HEK293 (cell line): Measurements from ENCODE around the gene EIF1.
A peak's percentile ranks its signal among the peaks of the same experiment; 100 is the strongest.

Experiments used
- CTCF ChIA-PET: fragments of 350-600 bp; formaldehyde crosslinking; extraction: SDS; loops from one replicate; lab custom pipeline; 2021; ENCODE audit warnings: antibody characterized with exemption; lab: Yijun Ruan, JAX
- POLR2A ChIA-PET: fragments of 300-600 bp; formaldehyde crosslinking; extraction: SDS; loops from one replicate; lab custom pipeline; 2020; ENCODE audit warnings: antibody characterized with exemption, inconsistent platforms; lab: Yijun Ruan, JAX
- H3K27ac ChIP-seq: fragments of 200-500 bp; sonication (Bioruptor generic); 2 replicates; pipeline ENCODE4 v1.5.1; 2014; ENCODE audit warnings: low read depth, low read length, control low read depth, inconsistent platforms; ENCODE audit errors: extremely low read depth
- H3K36me3 ChIP-seq, 2 experiments: fragments of 200-500 bp in 1 of 2; sonication (Bioruptor generic) in 1 of 2; 1 replicate in 1 of 2; 2 replicates in 1 of 2; pipeline ENCODE4 v1.5.1; 2014 to 2017; ENCODE audit warnings: inconsistent platforms in 2 of 2, low read length in 2 of 2; ENCODE audit not compliant: control insufficient read depth in 2 of 2, insufficient read depth in 1 of 2
- H3K4me1 ChIP-seq: fragments of 200-500 bp; sonication (Bioruptor generic); 2 replicates; pipeline ENCODE4 v1.5.1; 2014; ENCODE audit warnings: mild to moderate bottlenecking, low read length, inconsistent platforms; ENCODE audit not compliant: control insufficient read depth, insufficient read depth
- H3K4me3 ChIP-seq: 2 replicates; pipeline ENCODE4 v1.5.1; 2011; ENCODE audit warnings: low read depth, mild to moderate bottlenecking, control low read depth, low read length, moderate library complexity
- H3K9me3 ChIP-seq: fragments of 200-500 bp; sonication (Bioruptor generic); 2 replicates; pipeline ENCODE4 v1.5.1; 2014; ENCODE audit warnings: low read depth, low read length, inconsistent platforms; ENCODE audit not compliant: control insufficient read depth, insufficient read depth
- BCL11B ChIP-seq: fragments of 450-650 bp; formaldehyde crosslinking; IDR thresholded peaks from 2 replicates; pipeline ENCODE4 v1.5.1; 2016; ENCODE audit warnings: low read depth, missing biosample characterization, missing genetic modification characterization
- FEZF1 ChIP-seq: fragments of 450-650 bp; formaldehyde crosslinking; IDR thresholded peaks from 2 replicates; pipeline ENCODE4 v1.5.1; 2016; ENCODE audit warnings: missing biosample characterization, missing genetic modification characterization
- IKZF3 ChIP-seq: fragments of 450-650 bp; IDR thresholded peaks from 2 replicates; pipeline ENCODE4 v1.5.0; 2018; ENCODE audit warnings: missing biosample characterization, mild to moderate bottlenecking, missing genetic modification characterization, moderate library complexity
- SCRT1 ChIP-seq: fragments of 450-650 bp; formaldehyde crosslinking; IDR thresholded peaks from 2 replicates; pipeline ENCODE4 v1.5.1; 2016; ENCODE audit warnings: missing biosample characterization, missing genetic modification characterization, borderline replicate concordance
- SCRT2 ChIP-seq: fragments of 450-650 bp; formaldehyde crosslinking; IDR thresholded peaks from 2 replicates; pipeline ENCODE4 v1.5.1; 2016; ENCODE audit warnings: missing biosample characterization, missing genetic modification characterization
- YY2 ChIP-seq: fragments of 450-650 bp; formaldehyde crosslinking; IDR thresholded peaks from 2 replicates; pipeline ENCODE4 v1.5.1; 2016; ENCODE audit warnings: missing biosample characterization, missing genetic modification characterization
- ZBTB21 ChIP-seq: fragments of 450-650 bp; formaldehyde crosslinking; IDR thresholded peaks from 2 replicates; pipeline ENCODE4 v1.5.1; 2017; ENCODE audit warnings: missing biosample characterization, missing genetic modification characterization
- ZBTB8A ChIP-seq: fragments of 450-650 bp; formaldehyde crosslinking; IDR thresholded peaks from 2 replicates; pipeline ENCODE4 v1.5.1; 2016; ENCODE audit warnings: missing biosample characterization, missing genetic modification characterization
- ZNF138 ChIP-seq: fragments of 450-650 bp; formaldehyde crosslinking; IDR thresholded peaks from 2 replicates; pipeline ENCODE4 v1.5.1; 2016; ENCODE audit warnings: missing biosample characterization, missing genetic modification characterization, borderline replicate concordance
- ZNF16 ChIP-seq: fragments of 450-650 bp; formaldehyde crosslinking; IDR thresholded peaks from 2 replicates; pipeline ENCODE4 v1.5.1; 2016; ENCODE audit warnings: low read depth, missing biosample characterization, missing genetic modification characterization
- ZNF175 ChIP-seq: fragments of 450-650 bp; formaldehyde crosslinking; IDR thresholded peaks from 2 replicates; pipeline ENCODE4 v1.5.1; 2016; ENCODE audit warnings: missing biosample characterization, missing genetic modification characterization
- ZNF248 ChIP-seq: fragments of 450-650 bp; formaldehyde crosslinking; IDR thresholded peaks from 2 replicates; pipeline ENCODE4 v1.5.1; 2017; ENCODE audit warnings: missing biosample characterization, missing genetic modification characterization
- ZNF335 ChIP-seq: fragments of 450-650 bp; formaldehyde crosslinking; conservative IDR thresholded peaks from 2 replicates; pipeline ENCODE4 v1.5.1; 2016; ENCODE audit warnings: missing biosample characterization, missing genetic modification characterization
- ZNF341 ChIP-seq: fragments of 450-650 bp; formaldehyde crosslinking; IDR thresholded peaks from 2 replicates; pipeline ENCODE4; 2016; ENCODE audit warnings: low read depth, missing biosample characterization, missing genetic modification characterization
- ZNF354C ChIP-seq: fragments of 450-650 bp; formaldehyde crosslinking; IDR thresholded peaks from 2 replicates; pipeline ENCODE4 v1.5.1; 2016; ENCODE audit warnings: missing biosample characterization, missing genetic modification characterization, low read depth, borderline replicate concordance
- ZNF561 ChIP-seq: fragments of 450-650 bp; IDR thresholded peaks from 2 replicates; pipeline ENCODE4 v1.5.1; 2018; ENCODE audit warnings: missing biosample characterization, missing genetic modification characterization, borderline replicate concordance
- ZNF677 ChIP-seq: fragments of 450-650 bp; IDR thresholded peaks from 2 replicates; pipeline ENCODE4 v1.5.0; 2018; ENCODE audit warnings: missing biosample characterization, mild to moderate bottlenecking, missing genetic modification characterization, moderate library complexity
- ZNF785 ChIP-seq: fragments of 450-650 bp; formaldehyde crosslinking; IDR thresholded peaks from 2 replicates; pipeline ENCODE4 v1.5.1; 2016; ENCODE audit warnings: missing biosample characterization, missing genetic modification characterization
- ZSCAN5A ChIP-seq: fragments of 450-650 bp; formaldehyde crosslinking; IDR thresholded peaks from 2 replicates; pipeline ENCODE4 v1.5.1; 2016; ENCODE audit warnings: missing biosample characterization, missing genetic modification characterization
- TF ChIP-seq, protein P1 (sequence below): fragments of 450-650 bp; formaldehyde crosslinking; IDR thresholded peaks from 2 replicates; pipeline ENCODE4 v1.5.1; 2017; ENCODE audit warnings: missing biosample characterization, missing genetic modification characterization
- TF ChIP-seq, protein P2 (sequence below): fragments of 450-650 bp; formaldehyde crosslinking; IDR thresholded peaks from 2 replicates; pipeline ENCODE4 v1.5.1; 2016; ENCODE audit warnings: missing biosample characterization, missing genetic modification characterization, borderline replicate concordance
- TF ChIP-seq, protein P3 (sequence below): fragments of 450-650 bp; formaldehyde crosslinking; IDR thresholded peaks from 2 replicates; pipeline ENCODE4 v1.5.1; 2016; ENCODE audit warnings: missing biosample characterization, missing genetic modification characterization, low read depth
- TF ChIP-seq, protein P4 (sequence below): fragments of 450-650 bp; formaldehyde crosslinking; IDR thresholded peaks from 2 replicates; pipeline ENCODE4 v1.5.1; 2016; ENCODE audit warnings: missing biosample characterization, missing genetic modification characterization

The EIF1 gene

DNA sequence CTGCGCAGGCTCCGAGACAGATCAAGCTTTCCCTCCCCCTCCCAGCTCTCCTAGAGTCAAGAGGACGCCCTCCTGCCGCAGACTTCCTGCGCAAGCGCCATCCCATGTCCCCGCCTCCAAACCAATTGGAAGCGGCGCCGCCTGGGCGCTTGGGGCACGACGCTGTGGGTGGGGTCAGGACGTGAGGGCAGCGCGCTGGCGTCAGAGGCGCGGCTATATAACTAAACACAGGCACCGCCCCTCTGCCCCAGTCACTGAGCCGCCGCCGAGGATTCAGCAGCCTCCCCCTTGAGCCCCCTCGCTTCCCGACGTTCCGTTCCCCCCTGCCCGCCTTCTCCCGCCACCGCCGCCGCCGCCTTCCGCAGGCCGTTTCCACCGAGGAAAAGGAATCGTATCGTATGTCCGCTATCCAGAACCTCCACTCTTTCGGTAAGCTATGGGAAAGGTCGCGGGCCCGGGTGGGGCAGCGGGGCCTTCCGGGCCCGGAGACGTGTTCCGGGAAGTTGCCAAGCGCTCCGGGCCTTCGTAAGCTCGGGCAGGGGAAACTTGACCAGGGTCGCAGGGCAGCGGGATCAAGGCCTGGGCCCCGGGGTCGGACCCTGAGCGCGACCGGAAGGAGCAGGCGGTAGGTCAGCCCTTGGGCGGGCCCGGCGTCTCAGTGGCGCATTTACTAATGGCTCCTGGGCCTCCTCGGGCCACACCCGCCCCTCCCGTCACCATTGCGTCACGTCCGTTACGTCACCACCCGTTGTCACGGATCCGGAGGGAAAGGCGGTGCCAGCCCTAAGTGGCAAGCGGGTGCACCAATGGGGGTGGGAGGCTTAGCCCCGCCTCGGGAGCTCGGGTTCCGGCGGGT is at the start of gene EIF1:
TSS of gene EIF1 (plus strand) at position 245 of the 856 bp plus-strand sequence. CDS start at position 399, 154 bp downstream.
- peak within 1 kb of the TSS; percentile 96 for H3K4me3 ChIP-seq
- H3K27ac ChIP-seq = peak within 1 kb of the TSS; percentile 89
- H3K9me3 ChIP-seq = no peaks in the 10 kb centered on the region
- ChIA-PET POLR2A (interaction anchor here (0.5 to 5.0 kb wide), 129 partner anchors 9 to 1772 kb away, joined by 3 to 104 read pairs (median 4); partner anchors contain the start of genes ACLY, CNP, DNAJC7 and FKBP10), CTCF (interaction anchor here (0.6 to 1.9 kb wide), 19 partner anchors 10 to 332 kb away, joined by 3 to 11 read pairs (median 4); no protein-coding TSS in a partner anchor)
- peaks cover 27 to 46% of the 10 kb centered on the region in 2 experiments for H3K36me3 ChIP-seq
- H3K4me1 ChIP-seq = no peaks in the 10 kb centered on the region
- peak; percentile 46; the same call in 1 of the 2 replicates for TF ChIP-seq ZNF248
- peak; percentile 93 for TF ChIP-seq ZSCAN5A (tag by site-specific recombination)
- TF ChIP-seq ZNF335 = peak; percentile 26
- TF ChIP-seq ZNF16 = no peak; the same call in 1 of the 2 replicates
- TF ChIP-seq, protein P1, sequence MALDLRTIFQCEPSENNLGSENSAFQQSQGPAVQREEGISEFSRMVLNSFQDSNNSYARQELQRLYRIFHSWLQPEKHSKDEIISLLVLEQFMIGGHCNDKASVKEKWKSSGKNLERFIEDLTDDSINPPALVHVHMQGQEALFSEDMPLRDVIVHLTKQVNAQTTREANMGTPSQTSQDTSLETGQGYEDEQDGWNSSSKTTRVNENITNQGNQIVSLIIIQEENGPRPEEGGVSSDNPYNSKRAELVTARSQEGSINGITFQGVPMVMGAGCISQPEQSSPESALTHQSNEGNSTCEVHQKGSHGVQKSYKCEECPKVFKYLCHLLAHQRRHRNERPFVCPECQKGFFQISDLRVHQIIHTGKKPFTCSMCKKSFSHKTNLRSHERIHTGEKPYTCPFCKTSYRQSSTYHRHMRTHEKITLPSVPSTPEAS = peak; percentile 61; the same call in 1 of the 2 replicates
- no peak for TF ChIP-seq SCRT1 (tag by site-specific recombination)
- TF ChIP-seq ZNF341 (tag by site-specific recombination) = no peak
- TF ChIP-seq ZBTB8A (tag by site-specific recombination) = peak; percentile 61
- peak; percentile 91 for TF ChIP-seq ZNF561 (tag by site-specific recombination)
- no peak for TF ChIP-seq ZNF354C (tag by site-specific recombination)
- no peak; the same call in 1 of the 2 replicates for TF ChIP-seq IKZF3
- no peak for TF ChIP-seq ZNF175 (tag by site-specific recombination)
- TF ChIP-seq, protein P2, sequence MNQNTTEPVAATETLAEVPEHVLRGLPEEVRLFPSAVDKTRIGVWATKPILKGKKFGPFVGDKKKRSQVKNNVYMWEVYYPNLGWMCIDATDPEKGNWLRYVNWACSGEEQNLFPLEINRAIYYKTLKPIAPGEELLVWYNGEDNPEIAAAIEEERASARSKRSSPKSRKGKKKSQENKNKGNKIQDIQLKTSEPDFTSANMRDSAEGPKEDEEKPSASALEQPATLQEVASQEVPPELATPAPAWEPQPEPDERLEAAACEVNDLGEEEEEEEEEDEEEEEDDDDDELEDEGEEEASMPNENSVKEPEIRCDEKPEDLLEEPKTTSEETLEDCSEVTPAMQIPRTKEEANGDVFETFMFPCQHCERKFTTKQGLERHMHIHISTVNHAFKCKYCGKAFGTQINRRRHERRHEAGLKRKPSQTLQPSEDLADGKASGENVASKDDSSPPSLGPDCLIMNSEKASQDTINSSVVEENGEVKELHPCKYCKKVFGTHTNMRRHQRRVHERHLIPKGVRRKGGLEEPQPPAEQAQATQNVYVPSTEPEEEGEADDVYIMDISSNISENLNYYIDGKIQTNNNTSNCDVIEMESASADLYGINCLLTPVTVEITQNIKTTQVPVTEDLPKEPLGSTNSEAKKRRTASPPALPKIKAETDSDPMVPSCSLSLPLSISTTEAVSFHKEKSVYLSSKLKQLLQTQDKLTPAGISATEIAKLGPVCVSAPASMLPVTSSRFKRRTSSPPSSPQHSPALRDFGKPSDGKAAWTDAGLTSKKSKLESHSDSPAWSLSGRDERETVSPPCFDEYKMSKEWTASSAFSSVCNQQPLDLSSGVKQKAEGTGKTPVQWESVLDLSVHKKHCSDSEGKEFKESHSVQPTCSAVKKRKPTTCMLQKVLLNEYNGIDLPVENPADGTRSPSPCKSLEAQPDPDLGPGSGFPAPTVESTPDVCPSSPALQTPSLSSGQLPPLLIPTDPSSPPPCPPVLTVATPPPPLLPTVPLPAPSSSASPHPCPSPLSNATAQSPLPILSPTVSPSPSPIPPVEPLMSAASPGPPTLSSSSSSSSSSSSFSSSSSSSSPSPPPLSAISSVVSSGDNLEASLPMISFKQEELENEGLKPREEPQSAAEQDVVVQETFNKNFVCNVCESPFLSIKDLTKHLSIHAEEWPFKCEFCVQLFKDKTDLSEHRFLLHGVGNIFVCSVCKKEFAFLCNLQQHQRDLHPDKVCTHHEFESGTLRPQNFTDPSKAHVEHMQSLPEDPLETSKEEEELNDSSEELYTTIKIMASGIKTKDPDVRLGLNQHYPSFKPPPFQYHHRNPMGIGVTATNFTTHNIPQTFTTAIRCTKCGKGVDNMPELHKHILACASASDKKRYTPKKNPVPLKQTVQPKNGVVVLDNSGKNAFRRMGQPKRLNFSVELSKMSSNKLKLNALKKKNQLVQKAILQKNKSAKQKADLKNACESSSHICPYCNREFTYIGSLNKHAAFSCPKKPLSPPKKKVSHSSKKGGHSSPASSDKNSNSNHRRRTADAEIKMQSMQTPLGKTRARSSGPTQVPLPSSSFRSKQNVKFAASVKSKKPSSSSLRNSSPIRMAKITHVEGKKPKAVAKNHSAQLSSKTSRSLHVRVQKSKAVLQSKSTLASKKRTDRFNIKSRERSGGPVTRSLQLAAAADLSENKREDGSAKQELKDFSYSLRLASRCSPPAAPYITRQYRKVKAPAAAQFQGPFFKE (tag by site-specific recombination) = peak; percentile 86; the same call in 1 of the 2 replicates
- peak; percentile 30; the same call in 1 of the 2 replicates for TF ChIP-seq FEZF1 (tag by site-specific recombination)
- TF ChIP-seq BCL11B (tag by site-specific recombination) = peak; percentile 98
- TF ChIP-seq ZNF785 (tag by site-specific recombination) = no peak
- TF ChIP-seq ZNF138 (tag by site-specific recombination) = no peak
- peak; percentile 99 for TF ChIP-seq ZBTB21
- TF ChIP-seq, protein P3, sequence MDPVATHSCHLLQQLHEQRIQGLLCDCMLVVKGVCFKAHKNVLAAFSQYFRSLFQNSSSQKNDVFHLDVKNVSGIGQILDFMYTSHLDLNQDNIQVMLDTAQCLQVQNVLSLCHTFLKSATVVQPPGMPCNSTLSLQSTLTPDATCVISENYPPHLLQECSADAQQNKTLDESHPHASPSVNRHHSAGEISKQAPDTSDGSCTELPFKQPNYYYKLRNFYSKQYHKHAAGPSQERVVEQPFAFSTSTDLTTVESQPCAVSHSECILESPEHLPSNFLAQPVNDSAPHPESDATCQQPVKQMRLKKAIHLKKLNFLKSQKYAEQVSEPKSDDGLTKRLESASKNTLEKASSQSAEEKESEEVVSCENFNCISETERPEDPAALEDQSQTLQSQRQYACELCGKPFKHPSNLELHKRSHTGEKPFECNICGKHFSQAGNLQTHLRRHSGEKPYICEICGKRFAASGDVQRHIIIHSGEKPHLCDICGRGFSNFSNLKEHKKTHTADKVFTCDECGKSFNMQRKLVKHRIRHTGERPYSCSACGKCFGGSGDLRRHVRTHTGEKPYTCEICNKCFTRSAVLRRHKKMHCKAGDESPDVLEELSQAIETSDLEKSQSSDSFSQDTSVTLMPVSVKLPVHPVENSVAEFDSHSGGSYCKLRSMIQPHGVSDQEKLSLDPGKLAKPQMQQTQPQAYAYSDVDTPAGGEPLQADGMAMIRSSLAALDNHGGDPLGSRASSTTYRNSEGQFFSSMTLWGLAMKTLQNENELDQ (tag by site-specific recombination) = no peak
- TF ChIP-seq YY2 = peak; percentile 55
- TF ChIP-seq SCRT2 (tag by site-specific recombination) = no peak
- TF ChIP-seq ZNF677 = no peak
- TF ChIP-seq, protein P4, sequence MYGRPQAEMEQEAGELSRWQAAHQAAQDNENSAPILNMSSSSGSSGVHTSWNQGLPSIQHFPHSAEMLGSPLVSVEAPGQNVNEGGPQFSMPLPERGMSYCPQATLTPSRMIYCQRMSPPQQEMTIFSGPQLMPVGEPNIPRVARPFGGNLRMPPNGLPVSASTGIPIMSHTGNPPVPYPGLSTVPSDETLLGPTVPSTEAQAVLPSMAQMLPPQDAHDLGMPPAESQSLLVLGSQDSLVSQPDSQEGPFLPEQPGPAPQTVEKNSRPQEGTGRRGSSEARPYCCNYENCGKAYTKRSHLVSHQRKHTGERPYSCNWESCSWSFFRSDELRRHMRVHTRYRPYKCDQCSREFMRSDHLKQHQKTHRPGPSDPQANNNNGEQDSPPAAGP (tag by site-specific recombination) = peak; percentile 97
